ENCODE data around the gene SECISBP2.

DNA sequence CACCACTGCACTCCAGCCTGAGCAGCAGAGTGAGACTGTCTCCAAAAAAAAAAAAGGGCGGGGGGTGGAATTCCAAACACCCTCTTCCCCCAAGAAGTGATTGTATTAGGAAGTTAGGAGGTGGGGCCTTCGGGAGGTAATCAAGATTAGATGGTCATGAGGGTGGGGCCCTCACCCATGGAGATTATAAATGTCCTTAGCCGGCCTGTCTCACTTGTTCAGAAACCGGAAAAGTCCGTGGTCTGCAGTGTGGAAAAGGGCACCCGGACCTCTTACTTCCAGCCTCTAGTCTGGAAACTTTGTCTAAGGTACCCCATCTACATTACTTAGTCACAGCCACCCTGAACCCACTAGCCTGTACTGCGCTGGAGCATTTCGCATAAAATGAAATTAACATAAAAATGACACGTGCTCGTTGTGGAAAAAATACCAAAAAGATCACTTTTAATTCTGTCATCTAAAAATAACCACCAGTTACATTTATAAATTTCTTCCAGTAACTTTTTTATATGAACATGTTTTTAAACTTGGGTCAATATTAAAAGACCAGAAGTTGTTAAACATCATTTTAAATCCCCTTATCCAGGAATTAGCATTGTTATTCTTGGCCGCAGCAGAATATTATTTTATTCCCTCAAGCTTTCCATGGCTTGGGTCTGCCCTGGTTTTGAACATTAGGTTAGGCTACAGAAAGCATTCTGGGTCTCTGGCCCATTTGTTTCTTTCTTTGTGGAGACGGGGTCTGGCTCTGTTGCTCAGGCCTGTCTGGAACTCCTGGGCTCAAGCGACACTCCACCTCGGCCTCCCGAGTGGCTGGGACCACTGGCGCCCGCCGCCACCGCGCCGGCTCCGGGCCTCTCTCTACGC, 8.5 kb upstream of the SECISBP2 start:
- TF ChIP-seq, protein P1, sequence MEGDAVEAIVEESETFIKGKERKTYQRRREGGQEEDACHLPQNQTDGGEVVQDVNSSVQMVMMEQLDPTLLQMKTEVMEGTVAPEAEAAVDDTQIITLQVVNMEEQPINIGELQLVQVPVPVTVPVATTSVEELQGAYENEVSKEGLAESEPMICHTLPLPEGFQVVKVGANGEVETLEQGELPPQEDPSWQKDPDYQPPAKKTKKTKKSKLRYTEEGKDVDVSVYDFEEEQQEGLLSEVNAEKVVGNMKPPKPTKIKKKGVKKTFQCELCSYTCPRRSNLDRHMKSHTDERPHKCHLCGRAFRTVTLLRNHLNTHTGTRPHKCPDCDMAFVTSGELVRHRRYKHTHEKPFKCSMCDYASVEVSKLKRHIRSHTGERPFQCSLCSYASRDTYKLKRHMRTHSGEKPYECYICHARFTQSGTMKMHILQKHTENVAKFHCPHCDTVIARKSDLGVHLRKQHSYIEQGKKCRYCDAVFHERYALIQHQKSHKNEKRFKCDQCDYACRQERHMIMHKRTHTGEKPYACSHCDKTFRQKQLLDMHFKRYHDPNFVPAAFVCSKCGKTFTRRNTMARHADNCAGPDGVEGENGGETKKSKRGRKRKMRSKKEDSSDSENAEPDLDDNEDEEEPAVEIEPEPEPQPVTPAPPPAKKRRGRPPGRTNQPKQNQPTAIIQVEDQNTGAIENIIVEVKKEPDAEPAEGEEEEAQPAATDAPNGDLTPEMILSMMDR (IDR thresholded peaks at IDR 0.05; ENCODE audit: poor library complexity) = no peak
- no peak for TF ChIP-seq EZH2phosphoT487 (IDR thresholded peaks at IDR 0.05; ENCODE audit: low read depth, severe bottlenecking, unreplicated experiment)
